Breast epithelium (tissue), 4 donors: ENCODE results near the gene SIM2. TPM values are rescaled to one million over a fixed set of nuclear protein-coding genes. Genes with fewer than 3 reads are reported as not detected.

Source experiments
- DNase-seq, 2 donors: peaks; one replicate each; pipeline ENCODE4 v3.0.0-alpha.2; 2019; ENCODE audit warnings: low spot score in 2 of 2
- H3K27ac ChIP-seq, 2 donors: fragments of 200-600 bp; sonication (generic) in 1 of 2; one replicate each; pipeline ENCODE4 v1.5.1; 2016 to 2019; ENCODE audit warnings: mild to moderate bottlenecking in 1 of 2
- H3K27me3 ChIP-seq, 2 donors: fragments of 200-600 bp; sonication (generic) in 1 of 2; one replicate each; pipeline versions ENCODE4 v1.5.1 to v1.6.0; 2017 to 2019; ENCODE audit warnings: control low read depth in 1 of 2, mild to moderate bottlenecking in 1 of 2
- H3K36me3 ChIP-seq: fragments of 200-600 bp; one replicate; pipeline ENCODE4 v1.5.1; 2019
- H3K4me1 ChIP-seq, 2 donors: fragments of 200-600 bp; sonication (generic); one replicate each; pipeline ENCODE4 v1.5.1; 2016 to 2019; ENCODE audit warnings: control low read depth in 1 of 2
- H3K4me3 ChIP-seq, 3 donors: fragments of 200-600 bp; sonication (generic); 1 replicate in 2 of 3; 2 replicates in 1 of 3; pipeline ENCODE4 v1.5.1; 2016 to 2019; ENCODE audit warnings: mild to moderate bottlenecking in 3 of 3, moderate library complexity in 2 of 3
- H3K9me3 ChIP-seq, 2 donors: fragments of 200-600 bp; sonication (generic) in 1 of 2; one replicate each; pipeline ENCODE4 v1.5.1; 2016 to 2019; ENCODE audit warnings: control low read depth in 1 of 2
- CTCF ChIP-seq, 3 donors: fragments of 450-650 bp; IDR thresholded peaks; one replicate each; pipeline ENCODE4 v1.5.1; 2016 to 2017; ENCODE audit warnings: antibody characterized with exemption in 3 of 3, mild to moderate bottlenecking in 3 of 3, moderate library complexity in 3 of 3
- POLR2A ChIP-seq: fragments of 450-650 bp; IDR thresholded peaks from one replicate; pipeline ENCODE4 v1.6.1; 2016; ENCODE audit warnings: antibody characterized with exemption, mild to moderate bottlenecking, moderate library complexity
- POLR2AphosphoS5 ChIP-seq, 3 donors: sonication (generic); formaldehyde crosslinking; IDR thresholded peaks; one replicate each; pipeline ENCODE4 v1.6.1; 2017; ENCODE audit warnings: antibody characterized with exemption in 3 of 3
- intact Hi-C: fragments of 100-400 bp; cut with DNase I; formaldehyde crosslinking; loops from one replicate; pipeline ENCODE4 v1.15.1; 2023; ENCODE audit warnings: low total_unique reads
- total RNA-seq, 3 donors: library from RNA; depleted of rRNA; stranded (reverse); fragments of >200 nt; gene quantifications; one replicate each; pipeline ENCODE4 v1.1.0, GENCODE V29; 2016

SIM2 gene
- total RNA-seq, 3 donors from 2014 or later: 0.15 to 0.33 (median 0.32) TPM

- Histone ChIP-seq H3K27ac (no peak overlapping the region), H3K4me3 (no peak overlapping the region), H3K36me3 (no peaks in the 10 kb centered on the region), H3K27me3 (no peaks in the 10 kb centered on the region), H3K9me3 (no peaks in the 10 kb centered on the region), H3K4me1 (no peaks in the 10 kb centered on the region)
- no peak for DNase-seq
- intact Hi-C loops: no loop called here
- TF ChIP-seq POLR2AphosphoS5 (IDR thresholded peaks at IDR 0.05) (no peak), POLR2A (no peak), CTCF (IDR thresholded peaks at IDR 0.05) (no peak)
Measured at GRCh38 chr21:36776981-36777617, 78.2 kb downstream of the SIM2 start.

GRCh38 chr21:36780861-36781260, 81.9 kb downstream of the SIM2 start:
- no peak for DNase-seq
- Histone ChIP-seq H3K36me3 (no peaks in the 10 kb centered on the region), H3K4me3 (no peak overlapping the region), H3K9me3 (no peaks in the 10 kb centered on the region), H3K27ac (no peak overlapping the region), H3K4me1 (no peaks in the 10 kb centered on the region), H3K27me3 (no peaks in the 10 kb centered on the region)
- TF ChIP-seq POLR2A (no peak), CTCF (IDR thresholded peaks at IDR 0.05) (no peak), POLR2AphosphoS5 (IDR thresholded peaks at IDR 0.05) (no peak)
- intact Hi-C loops: no loop called here

GRCh38 chr21:36783612-36784374, 84.9 kb downstream of the SIM2 start:
- Histone ChIP-seq H3K27me3 (no peaks in the 10 kb centered on the region), H3K9me3 (no peaks in the 10 kb centered on the region), H3K4me1 (no peaks in the 10 kb centered on the region), H3K4me3 (no peak overlapping the region), H3K27ac (no peak overlapping the region), H3K36me3 (no peaks in the 10 kb centered on the region)
- no peak for DNase-seq
- intact Hi-C loops: loop anchor here (2.0 kb wide), 1 partner anchor 71 kb away; no protein-coding TSS in a partner anchor
- TF ChIP-seq CTCF (IDR thresholded peaks at IDR 0.05) (no peak), POLR2AphosphoS5 (IDR thresholded peaks at IDR 0.05) (no peak), POLR2A (no peak)

GRCh38 chr21:36784947-36785346, 86.0 kb downstream of the SIM2 start:
- Histone ChIP-seq H3K4me3 (no peak overlapping the region), H3K27me3 (no peaks in the 10 kb centered on the region), H3K9me3 (no peaks in the 10 kb centered on the region), H3K4me1 (no peaks in the 10 kb centered on the region), H3K36me3 (no peaks in the 10 kb centered on the region), H3K27ac (no peak overlapping the region)
- TF ChIP-seq CTCF (IDR thresholded peaks at IDR 0.05): no peak
- TF ChIP-seq POLR2AphosphoS5 (IDR thresholded peaks at IDR 0.05): no peak
- TF ChIP-seq POLR2A: no peak
- DNase-seq: no peak
- intact Hi-C loops: no loop called here

- H3K27me3 ChIP-seq: no peaks in the 10 kb centered on the region
- intact Hi-C loops: no loop called here
- no peaks in the 10 kb centered on the region for H3K4me1 ChIP-seq
- no peak for DNase-seq
- H3K4me3 ChIP-seq: no peak overlapping the region
- H3K36me3 ChIP-seq: no peaks in the 10 kb centered on the region
- H3K27ac ChIP-seq: no peak overlapping the region
- TF ChIP-seq POLR2A (no peak), POLR2AphosphoS5 (IDR thresholded peaks at IDR 0.05) (no peak), CTCF (IDR thresholded peaks at IDR 0.05) (no peak)
- H3K9me3 ChIP-seq: no peaks in the 10 kb centered on the region
Measured at GRCh38 chr21:36785615-36786014, 86.7 kb downstream of the SIM2 start.
